Hematopoietic multipotent progenitor cell treated with erythropoietin and hydrocortisone succinate and interleukin-3 and kit ligand, for 15 days (in vitro differentiated cells): Measurements from ENCODE around the gene ESR1.
"Not testable (repeated sequence)": the region's sequence is repeated elsewhere in the genome, so short reads cannot be mapped to it uniquely, and the experiment has no call there.

Source experiments
- DNase-seq: peaks from one replicate; pipeline ENCODE4 v3.0.0-alpha.2; 2015; ENCODE audit warnings: low spot score

ESR1 gene

DNA sequence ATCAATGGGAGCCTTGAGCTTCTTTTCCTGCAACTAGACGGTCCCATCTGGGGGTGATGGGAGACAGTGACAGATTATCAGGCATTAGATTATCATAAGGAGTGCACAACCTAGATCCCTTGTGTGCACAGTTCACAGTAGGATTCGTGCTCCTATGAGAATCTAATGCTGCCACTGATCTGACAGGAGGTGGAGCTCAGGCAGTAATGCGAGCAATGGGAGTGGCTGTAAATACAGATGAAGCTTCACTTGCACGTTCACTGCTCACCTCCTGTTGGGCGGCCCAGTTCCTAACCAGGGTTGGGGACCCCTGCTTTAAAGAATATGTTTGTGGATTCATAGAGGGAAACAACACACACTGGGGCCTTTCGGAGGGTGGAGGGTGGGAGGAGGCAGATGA lies 180.7 kb downstream of the ESR1 start:
- not testable (repeated sequence) for DNase-seq

DNA sequence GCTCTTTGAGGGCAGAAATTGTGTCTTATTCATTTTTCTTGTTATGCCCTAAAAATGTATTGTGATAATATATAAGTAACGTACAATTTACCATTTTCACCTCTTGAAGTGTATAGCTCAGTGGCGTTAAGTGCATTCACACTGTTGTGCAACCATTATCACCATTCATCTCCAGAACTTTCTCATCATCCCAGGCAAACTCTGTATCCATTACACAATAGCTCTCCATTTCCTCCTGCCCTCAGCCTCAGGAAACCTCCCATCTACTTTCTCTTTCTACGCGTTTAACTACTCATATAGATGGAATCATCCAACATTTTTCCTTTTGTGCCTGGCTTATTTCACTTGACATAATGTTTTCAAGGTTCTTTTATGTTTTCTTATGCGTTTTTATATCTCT lies 184.6 kb downstream of the ESR1 start:
- no peak for DNase-seq

DNA sequence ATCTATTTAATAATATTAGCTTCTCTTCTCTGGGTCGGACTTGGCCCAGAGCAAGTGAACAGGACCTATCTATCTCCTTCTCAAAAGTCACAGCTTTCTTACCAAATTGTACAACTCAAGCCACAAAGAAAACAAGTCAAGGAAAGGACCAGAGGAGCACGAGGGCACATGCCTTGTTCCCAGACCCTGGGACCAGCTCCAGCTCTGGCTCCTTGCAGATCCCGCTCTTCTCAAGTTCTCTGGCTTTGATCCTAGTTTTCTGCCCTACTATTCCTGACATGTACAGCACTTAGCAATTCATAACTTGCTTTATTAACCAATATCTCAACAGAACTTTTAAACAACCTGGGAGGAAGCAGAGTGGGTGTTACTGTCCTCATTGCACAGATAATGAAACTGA lies 185.9 kb downstream of the ESR1 start:
- no peak for DNase-seq

DNA sequence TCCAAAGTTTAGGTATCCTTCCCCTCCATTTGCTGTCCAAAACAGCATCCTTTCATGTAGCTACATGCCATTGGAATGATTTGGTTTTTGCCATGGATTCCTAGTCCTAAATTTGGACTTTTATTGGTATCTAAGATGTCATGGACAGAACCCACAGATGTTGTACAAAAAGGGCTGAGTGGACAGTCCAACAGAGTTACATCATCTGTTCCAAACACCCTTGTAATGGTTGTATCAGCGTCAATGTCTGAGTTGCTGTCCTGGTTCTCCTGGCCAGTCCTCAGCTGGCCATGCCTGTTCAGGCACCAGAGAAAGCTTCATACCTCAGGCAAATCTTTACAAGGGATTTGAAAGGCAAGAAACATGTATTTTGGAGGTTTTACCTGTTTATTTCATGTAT lies 191.3 kb downstream of the ESR1 start:
- no peak for DNase-seq

DNA sequence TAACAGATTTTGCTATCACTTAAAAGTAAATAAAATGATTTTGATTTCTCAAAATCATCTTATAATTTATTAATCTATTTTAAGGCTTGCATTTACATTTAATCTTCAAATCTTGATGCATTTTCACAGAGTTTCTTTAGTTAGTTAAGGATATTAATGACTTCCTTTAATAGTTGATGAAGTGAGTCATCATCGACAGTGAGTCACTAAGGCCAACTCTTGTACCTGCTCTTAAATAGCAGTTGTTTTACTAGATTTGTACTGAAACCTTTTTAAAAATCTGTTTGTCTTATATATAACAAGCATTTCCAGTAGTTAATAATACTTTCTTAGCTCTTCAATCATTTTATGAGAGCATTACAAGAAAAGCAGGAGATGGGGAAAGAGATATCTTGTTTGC lies 191.7 kb downstream of the ESR1 start:
- no peak for DNase-seq

DNA sequence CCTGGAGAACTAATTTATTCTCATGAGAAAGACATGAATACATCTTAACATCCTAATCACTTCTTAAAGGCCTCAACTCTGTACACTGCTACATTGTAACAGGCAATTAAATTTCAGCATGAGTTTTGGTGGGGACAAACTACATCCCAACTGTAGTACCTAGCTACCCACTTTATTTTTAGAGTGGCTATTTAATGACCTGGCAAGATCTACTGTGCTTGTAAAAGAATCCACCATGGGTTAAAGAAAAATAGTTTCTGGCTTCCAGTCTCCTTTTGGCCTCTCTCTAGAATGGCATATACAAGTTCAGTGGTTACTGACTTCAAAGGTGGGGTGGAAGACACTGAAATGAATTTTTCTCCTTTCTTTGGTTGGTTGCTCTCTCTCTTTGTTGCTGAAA lies 193.9 kb downstream of the ESR1 start:
- no peak for DNase-seq

DNA sequence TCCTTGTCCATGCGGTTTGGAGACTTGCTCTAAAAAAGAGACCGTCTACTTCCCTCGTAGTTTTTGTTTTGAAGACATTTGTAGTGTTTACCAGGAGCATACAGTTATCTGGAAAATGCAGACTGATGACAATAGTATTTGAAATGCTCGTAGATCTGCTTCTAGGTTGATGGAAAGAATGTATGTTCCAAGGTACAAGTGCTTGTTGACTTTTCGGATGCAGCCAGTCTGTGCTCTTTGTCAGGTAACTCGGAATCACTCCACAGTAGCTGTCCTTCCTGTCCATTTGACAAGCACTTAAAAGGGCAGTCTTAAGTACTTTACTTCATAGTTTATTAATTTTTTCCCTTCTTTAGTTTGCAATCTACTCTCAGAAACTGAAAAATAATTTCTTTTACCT lies 194.8 kb downstream of the ESR1 start:
- DNase-seq, result no peak

DNA sequence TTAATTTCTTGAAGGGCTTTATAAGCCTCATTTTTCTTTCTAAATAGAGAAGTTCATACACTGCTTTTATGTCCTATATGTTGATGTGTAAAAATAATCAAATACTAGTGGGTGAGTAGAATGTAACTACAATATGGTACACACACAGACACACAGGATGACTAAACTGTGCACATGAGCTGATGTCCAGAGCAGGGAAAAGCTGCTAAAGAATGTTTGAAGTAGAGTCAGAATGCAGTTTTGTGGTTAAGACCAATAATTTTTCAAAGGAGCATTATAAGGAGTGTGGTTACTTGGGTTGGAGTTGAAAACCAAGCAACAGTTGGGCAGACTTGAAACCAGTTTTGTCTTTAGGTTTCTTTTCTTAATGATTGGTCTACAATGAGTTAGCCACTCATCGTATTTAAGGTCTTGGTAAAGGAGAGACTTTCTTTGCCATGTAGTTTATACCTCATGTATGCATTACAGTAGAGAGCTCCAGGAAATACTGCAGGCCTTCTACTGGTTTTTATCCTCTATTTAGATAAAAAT lies 196.6 kb downstream of the ESR1 start:
- no peak for DNase-seq

DNA sequence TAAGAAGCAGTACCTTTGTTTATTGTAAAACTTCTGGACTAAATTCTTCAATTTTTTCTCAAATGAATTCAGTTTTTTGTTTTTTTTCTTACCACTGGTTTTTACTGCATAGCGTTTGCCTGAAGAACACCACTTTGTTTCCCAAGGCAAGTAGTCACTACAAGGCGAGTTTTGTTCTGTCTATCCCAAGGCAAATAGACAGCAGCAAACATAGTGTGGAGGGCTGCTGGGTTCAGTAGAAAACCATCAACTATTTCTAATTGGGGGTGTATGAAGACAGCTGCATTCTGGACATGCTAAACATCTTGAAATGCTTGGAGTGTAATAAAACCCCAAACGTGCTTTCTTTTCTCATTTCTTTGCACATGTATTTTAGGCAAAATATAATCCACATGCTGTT lies 197.4 kb downstream of the ESR1 start:
- no peak for DNase-seq

DNA sequence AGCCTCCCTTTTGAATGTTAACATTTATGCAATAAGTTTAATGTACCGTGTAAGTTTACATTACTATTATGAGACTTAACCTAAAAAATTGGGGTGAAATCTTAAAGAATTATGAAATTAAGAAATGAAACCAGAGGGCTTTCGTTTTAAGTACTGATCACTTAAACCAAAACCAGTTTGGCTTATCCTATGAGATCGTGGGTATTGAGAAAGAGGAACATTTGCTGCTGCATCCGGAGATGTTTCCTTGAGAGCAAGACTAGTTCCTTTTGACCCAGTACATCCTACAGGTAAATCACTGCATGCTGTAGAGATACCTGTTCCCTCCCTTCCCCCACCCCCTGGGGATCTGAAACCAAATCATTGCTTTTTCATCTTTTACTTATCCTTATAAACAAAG lies 201.3 kb downstream of the ESR1 start:
- DNase-seq, result no peak

DNA sequence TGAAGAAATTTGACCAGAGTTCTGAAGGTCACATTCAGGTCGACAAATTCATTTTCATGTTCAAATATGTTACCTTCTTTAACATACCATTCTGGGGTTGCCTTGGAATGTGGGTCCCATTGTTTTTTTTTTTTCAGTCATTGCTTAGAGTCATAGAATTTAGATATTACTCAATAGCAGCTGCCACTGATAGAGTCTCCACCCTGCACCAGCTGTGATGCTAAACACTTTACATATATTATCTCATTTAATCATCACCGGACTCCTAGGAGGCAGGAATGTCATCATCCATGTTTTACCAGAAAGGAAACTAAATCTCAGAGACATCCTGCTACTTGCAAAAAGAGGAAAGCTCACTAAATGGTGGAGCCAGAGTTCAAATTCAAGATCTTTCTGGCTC lies 204.7 kb downstream of the ESR1 start:
- no peak for DNase-seq

DNA sequence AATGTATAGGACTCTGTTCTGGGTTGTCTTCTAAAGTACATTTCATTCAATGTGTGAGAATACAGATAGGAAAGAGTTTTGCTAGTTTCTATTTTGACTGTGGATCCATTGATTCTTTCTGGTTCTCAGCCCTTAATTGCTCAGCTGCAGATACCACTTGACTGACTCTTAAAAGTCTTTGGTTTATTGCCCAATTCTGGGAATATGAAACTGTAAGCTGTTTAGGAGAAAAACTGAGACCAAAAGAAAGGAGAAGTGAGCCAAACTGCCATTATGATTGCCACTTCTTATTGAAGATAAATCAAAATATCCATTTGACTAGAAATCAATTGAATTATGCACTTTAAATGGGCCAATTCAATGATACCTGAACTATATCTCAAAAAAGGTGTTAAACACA lies 211.4 kb downstream of the ESR1 start:
- no peak for DNase-seq

DNA sequence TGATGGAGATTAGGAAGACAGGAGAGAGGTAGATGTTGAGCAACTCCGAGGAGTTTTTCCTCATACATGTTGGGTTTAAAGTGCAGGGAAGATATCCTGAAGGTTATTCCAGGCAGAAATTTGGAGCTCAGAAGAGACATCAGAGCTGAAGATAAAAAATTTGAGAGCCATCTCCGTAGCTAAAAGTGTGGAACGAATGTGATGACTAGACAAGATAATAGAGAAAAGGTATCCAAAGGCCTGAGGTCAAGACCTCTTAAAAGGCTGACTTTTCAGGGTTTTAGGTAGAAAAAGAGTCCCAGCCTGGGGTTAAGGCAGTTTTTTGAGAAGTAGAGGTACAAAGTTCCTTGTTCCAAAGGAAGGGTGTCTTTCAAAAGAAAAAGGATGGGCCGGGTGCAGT lies 214.8 kb downstream of the ESR1 start:
- DNase-seq, result no peak

DNA sequence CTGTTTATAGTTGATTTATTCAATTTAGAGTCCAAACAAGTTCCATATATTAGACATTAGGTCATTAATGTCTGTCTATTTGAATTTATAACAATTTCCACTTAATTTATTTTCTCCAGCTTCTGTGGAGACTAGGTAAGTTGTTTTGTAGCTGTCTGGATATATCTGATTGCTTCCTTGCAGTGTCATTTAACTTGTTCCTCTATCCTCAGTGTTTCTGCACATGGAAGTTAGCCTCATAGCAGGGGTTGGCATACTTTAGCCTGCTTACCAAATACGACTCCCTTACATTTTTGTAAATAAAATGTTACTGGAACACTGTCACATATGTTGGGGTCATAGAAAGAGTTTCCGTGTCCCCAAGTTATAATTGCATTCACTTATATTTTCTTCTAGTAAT lies 216.1 kb downstream of the ESR1 start:
- DNase-seq, result no peak

DNA sequence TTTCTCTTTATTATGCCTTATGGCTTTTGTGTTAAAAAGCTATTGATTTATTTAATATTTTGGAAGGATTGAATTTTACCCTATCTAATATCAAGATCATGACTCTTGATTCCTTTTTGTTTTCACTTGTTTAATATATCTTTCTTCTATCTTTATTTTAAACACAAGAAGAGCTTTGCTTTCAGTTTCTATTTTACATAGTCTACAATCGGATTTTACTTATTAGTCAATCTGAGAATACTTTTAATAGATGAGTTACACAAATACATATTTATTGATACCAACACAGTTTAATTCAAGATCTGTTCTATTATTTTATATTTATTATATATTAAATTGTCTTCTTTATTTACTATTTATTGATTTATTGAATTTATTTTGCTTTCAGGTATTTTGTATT lies 218.8 kb downstream of the ESR1 start:
- DNase-seq, result no peak

DNA sequence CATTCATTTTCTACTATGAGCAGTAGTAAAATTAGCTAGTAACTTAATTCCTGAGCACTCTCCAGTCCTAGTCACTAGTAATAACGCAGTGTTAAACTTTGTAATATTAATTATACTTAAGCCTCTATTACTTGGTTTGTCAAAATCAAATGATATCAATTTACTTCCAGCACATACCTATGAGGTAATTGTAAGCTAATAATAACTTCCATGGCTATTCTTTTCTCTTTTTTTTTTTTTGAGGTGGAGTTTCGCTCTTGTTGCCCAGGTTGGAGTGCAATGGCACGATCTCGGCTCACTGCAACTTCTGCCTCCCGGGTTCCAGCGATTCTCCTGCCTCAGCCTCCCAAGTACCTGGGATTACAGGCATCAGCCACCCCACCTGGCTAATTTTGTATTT lies 219.3 kb downstream of the ESR1 start:
- DNase-seq, result not testable (repeated sequence)

DNA sequence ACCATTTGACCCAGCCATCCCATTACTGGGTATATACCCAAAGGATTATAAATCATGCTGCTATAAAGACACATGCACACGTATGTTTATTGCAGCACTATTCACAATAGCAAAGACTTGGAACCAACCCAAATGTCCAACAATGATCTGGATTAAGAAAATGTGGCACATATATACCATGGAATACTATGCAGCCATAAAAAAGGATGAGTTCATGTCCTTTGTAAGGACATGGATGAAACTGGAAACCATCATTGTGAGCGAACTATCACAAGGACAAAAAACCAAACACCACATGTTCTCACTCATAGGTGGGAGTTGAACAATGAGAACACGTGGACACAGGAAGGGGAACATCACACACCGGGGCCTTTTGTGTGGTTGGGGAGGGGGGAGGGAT lies 226.3 kb downstream of the ESR1 start:
- DNase-seq, result not testable (repeated sequence)

DNA sequence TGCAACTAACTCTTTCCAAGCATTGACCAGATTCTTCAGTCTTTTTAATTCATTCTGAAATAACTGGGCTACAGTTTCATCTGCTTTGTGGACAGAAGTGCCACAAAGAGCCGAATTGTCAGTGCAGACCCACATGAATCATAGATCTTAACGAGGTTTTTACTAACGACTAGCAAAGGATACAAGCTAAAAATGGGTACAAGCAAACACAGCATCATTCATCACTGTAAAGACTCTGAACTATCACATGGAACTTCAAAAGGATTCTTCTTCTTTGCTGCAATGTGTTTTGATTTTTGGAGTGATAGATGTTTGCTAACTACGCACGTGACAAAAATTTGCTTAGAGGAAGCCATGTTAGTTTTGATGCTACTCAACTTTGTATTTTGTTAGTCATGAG lies 227.1 kb downstream of the ESR1 start:
- no peak for DNase-seq

DNA sequence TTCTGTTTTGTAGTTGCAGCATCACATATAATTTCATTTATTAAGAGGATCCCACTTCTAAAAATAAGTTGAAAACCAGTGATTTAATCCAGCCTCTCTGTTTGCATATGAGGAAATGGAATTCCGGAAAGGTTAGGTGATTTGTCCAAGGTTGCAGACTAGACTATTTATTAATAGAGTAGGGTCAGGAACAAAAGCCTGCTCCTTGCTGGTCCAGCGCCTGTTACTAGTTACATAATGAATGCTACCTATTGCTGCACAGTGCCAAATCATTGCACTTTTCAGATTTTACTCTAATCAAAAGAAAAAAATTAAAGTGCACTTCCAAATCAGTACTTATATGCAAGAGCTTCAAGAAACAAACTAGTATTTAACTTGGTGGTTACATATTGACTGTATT lies 238.6 kb downstream of the ESR1 start:
- DNase-seq, result no peak

DNA sequence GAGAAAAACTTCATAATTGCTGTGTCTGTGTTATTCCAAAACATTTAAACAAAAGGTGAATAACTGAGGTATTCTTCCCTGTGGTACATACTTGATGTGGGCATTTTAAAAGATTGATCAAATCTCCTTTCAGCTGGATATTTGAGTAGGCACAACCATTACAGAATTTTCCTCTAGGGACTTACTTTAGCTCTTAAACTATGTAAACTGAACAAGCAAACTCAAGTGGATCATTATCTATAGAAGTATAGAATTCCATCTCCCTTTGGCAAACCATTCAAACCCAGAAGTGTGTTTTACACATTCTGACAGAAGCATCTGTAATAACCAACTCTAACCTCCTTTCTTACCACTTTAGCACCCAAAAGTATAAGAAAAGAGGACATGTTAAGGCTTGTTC lies 241.4 kb downstream of the ESR1 start:
- DNase-seq, result no peak

DNA sequence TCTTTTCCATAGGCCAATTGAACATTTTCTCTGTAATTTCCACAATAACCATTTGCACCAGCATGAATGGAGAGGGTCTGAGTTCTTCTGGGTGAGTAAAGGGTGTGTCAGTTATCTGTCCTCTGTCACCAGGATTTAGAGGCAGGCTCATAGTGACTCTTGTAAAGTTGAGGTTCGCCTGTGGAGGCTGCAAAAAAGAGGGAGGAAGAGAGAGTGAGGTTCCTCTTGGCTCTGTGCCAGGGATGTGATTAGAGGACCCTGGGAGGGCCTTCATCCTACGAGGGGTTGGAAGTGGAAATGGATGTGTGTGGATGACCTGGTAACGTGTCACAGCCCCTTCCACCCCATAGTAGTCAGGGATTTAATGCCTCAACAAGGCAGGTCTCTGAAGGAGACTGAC lies 242.0 kb downstream of the ESR1 start:
- no peak for DNase-seq

DNA sequence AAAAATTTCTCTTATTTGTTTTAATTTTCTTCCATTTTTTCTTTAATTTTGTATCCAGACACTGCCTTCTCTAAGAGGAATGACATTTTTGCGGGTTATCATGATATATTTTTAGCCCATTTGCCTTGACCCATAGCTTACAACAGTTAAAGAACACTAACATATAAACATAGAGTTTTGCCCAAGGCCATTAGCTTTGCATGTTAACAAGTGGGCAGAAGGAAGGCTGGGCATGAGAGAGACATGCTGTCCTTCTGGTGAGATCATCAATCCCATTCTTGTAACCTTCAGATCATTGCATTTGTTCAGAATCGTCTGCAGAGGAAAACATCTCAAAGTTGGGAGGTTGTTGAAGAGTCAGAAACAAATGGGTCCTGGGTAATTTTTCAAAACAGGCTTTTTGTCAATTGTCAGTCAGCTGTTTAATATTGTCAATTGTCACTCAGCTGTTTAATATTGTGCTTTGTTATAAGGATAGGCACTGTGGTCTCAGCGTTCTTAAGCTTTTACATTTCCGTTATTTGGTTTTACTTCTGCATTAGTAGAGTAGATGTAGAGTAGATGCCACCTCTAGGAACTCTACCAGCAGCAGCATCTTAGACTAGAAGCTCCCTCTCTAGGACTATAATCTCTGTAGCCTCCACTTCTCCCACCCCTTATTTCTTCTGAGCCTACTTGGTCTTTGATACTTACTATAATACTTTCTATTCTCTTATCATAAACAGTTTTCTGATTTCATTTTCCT lies 243.1 kb downstream of the ESR1 start:
- DNase-seq, result no peak

DNA sequence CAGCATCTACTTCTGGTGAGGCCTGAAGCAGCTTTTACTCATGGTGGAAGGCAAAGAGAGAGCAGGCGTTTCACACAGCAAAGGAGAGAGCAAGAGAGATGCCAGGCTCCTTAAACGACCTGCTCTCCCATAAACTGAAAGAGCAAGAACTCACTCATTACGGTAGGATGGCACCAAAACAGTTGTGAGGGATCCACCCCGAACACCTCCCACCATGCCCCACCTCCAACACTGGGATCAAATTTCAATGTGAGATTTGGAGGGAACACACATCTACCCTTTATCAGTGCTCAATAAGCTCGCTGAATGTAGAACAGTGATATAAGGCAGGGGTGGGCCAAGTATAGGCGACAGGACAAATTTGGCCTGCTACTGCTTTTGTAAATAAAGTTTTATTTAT lies 244.6 kb downstream of the ESR1 start:
- no peak for DNase-seq

DNA sequence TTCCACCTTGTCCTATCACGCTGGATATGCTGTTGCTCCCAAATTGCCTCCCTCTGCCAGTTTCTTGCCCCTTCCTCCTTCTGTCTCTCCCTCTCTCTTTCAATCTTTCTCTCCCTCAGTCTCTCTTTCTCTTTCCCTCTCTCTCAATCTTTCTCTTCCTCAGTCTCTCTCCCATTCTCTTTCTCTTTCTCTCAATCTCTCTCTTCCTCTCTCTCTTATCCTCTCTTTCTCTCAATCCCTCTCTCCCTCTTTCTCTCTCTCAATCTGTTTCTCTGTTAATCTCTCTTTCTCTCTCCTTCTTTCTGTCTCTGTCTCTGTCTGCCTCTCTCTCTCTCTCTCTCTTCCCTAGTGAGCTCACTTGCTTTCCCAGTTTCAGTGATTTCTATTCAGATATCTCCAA lies 245.8 kb downstream of the ESR1 start:
- DNase-seq, result no peak
